Transverse colon (tissue), 4 donors: Measurements from ENCODE around the gene STRBP. TPM values are rescaled to one million over a fixed set of nuclear protein-coding genes. Genes with fewer than 3 reads are reported as not detected.

Experiments
- DNase-seq: peaks from one replicate; pipeline ENCODE4 v3.0.0-alpha.2; 2019
- H3K27ac ChIP-seq, 4 donors: fragments of 200-600 bp; sonication (generic); 2 replicates each; pipeline ENCODE4 v1.5.1; 2016 to 2018; ENCODE audit warnings: inconsistent platforms in 4 of 4
- H3K27me3 ChIP-seq: fragments of 200-600 bp; sonication (generic); 2 replicates; pipeline ENCODE4 v1.5.1; 2017; ENCODE audit warnings: inconsistent platforms
- H3K36me3 ChIP-seq, 4 donors: fragments of 200-600 bp; sonication (generic); 2 replicates each; pipeline ENCODE4 v1.5.1; 2017 to 2019; ENCODE audit warnings: inconsistent platforms in 4 of 4
- H3K4me1 ChIP-seq, 4 donors: fragments of 200-600 bp; sonication (generic); 2 replicates each; pipeline ENCODE4 v1.5.1; 2017 to 2020; ENCODE audit warnings: inconsistent platforms in 4 of 4
- H3K4me3 ChIP-seq, 4 donors: fragments of 200-600 bp; sonication (generic); 1 replicate in 1 of 4; 2 replicates in 3 of 4; pipeline versions ENCODE4 v1.5.1 to v1.6.1; 2017 to 2019; ENCODE audit warnings: inconsistent platforms in 4 of 4
- H3K9me3 ChIP-seq, 2 donors: fragments of 200-600 bp; sonication (generic); 2 replicates each; pipeline ENCODE4 v1.5.1; 2017 to 2019; ENCODE audit warnings: inconsistent platforms in 2 of 2
- EP300 ChIP-seq: sonication (generic); formaldehyde crosslinking; IDR thresholded peaks from one replicate; pipeline ENCODE4 v1.6.1; 2017; ENCODE audit warnings: antibody characterized with exemption, low read depth
- POLR2A ChIP-seq: fragments of 450-650 bp; IDR thresholded peaks from one replicate; pipeline ENCODE4 v1.6.1; 2016; ENCODE audit warnings: antibody characterized with exemption, mild to moderate bottlenecking, moderate library complexity
- POLR2AphosphoS5 ChIP-seq, 3 donors: sonication (generic); formaldehyde crosslinking; IDR thresholded peaks; one replicate each; pipeline ENCODE4 v1.6.1; 2016; ENCODE audit warnings: antibody characterized with exemption in 3 of 3
- WGBS, 2 donors: methylation state at CpG; one replicate each; pipeline ENCODE4 v1.1.5; 2018; ENCODE audit warnings: low coverage in 1 of 2; 5-methylcytosine and 5-hydroxymethylcytosine counted together
- in situ Hi-C, 4 donors: fragments of 200-750 bp; cut with MboI; loops; one replicate each; pipeline versions ENCODE4 v1.15.0 to v1.15.1; 2017; ENCODE audit warnings: low sequenced_read_pairs in 3 of 4, low pct_ligation_motif_present in 1 of 4, low pct_unique_long_range_greater_than_20kb in 1 of 4
- intact Hi-C: fragments of 100-400 bp; cut with DNase I; formaldehyde crosslinking; loops from one replicate; pipeline ENCODE4 v1.15.1; 2023; ENCODE audit warnings: low total_unique reads
- total RNA-seq, 4 donors: library from RNA; depleted of rRNA; stranded (reverse); fragments of >200 nt; gene quantifications; one replicate each; pipeline ENCODE4 v1.1.0, GENCODE V29; 2016
- TF ChIP-seq, protein P1 (sequence below), 5 experiments: fragments of 200-600 bp in 3 of 5; fragments of 450-650 bp in 2 of 5; sonication (generic) in 3 of 5; IDR thresholded peaks; 1 replicate in 2 of 5; 2 replicates in 3 of 5; pipeline ENCODE4 v1.5.1; 2016 to 2017; ENCODE audit warnings: antibody characterized with exemption in 5 of 5, inconsistent platforms in 3 of 5, mild to moderate bottlenecking in 2 of 5, moderate library complexity in 1 of 5

Gene STRBP
- total RNA-seq, 4 donors from 2014 or later: 19.1 to 50.3 (median 43.2) TPM

DNA sequence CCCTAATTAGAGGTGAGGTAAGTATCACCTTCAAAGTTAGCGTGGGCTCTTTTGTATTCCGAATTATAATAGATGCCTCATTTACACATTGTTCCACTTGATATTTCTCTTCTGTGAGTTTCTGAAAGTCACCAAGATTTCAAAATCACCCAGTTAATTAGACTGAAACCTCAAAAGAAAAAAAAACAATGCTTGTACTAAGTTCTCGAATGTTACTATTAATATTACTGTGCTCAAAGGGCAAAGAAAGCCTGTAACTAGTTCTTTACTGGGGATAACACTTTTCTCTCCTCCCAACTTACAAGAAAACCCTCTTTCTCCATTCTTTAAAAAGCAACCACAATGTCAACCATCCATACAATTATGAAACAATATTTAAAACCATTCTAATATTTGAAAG, 98.5 kb downstream of the STRBP start:
- no peak overlapping the region for H3K4me3 ChIP-seq
- in situ Hi-C loops (no loop called here), intact Hi-C loops (no loop called here)
- H3K4me1 ChIP-seq: no peaks in the 10 kb centered on the region
- 76 to 79% methylated on average over 3 of the region's 3 CpGs for WGBS, 2 donors
- H3K27ac ChIP-seq: no peak overlapping the region
- H3K36me3 ChIP-seq: no peaks in the 10 kb centered on the region
- H3K27me3 ChIP-seq: no peaks in the 10 kb centered on the region
- DNase-seq: no peak
- no peaks in the 10 kb centered on the region for H3K9me3 ChIP-seq
- TF ChIP-seq POLR2AphosphoS5 (IDR thresholded peaks at IDR 0.05) (no peak), POLR2A (no peak), EP300 (no peak)
- TF ChIP-seq, protein P1, sequence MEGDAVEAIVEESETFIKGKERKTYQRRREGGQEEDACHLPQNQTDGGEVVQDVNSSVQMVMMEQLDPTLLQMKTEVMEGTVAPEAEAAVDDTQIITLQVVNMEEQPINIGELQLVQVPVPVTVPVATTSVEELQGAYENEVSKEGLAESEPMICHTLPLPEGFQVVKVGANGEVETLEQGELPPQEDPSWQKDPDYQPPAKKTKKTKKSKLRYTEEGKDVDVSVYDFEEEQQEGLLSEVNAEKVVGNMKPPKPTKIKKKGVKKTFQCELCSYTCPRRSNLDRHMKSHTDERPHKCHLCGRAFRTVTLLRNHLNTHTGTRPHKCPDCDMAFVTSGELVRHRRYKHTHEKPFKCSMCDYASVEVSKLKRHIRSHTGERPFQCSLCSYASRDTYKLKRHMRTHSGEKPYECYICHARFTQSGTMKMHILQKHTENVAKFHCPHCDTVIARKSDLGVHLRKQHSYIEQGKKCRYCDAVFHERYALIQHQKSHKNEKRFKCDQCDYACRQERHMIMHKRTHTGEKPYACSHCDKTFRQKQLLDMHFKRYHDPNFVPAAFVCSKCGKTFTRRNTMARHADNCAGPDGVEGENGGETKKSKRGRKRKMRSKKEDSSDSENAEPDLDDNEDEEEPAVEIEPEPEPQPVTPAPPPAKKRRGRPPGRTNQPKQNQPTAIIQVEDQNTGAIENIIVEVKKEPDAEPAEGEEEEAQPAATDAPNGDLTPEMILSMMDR (IDR thresholded peaks at IDR 0.05): no peak

- no peak overlapping the region for H3K4me3 ChIP-seq
- WGBS, 2 donors: 93 to 96% methylated on average over 2 of the region's 2 CpGs
- no peak for DNase-seq
- H3K9me3 ChIP-seq: no peaks in the 10 kb centered on the region
- no peak for TF ChIP-seq POLR2AphosphoS5 (IDR thresholded peaks at IDR 0.05)
- no peak for TF ChIP-seq POLR2A
- TF ChIP-seq, protein P1 (IDR thresholded peaks at IDR 0.05): no peak
- no peak for TF ChIP-seq EP300
- intact Hi-C loops (no loop called here), in situ Hi-C loops (no loop called here)
- H3K36me3 ChIP-seq: no peaks in the 10 kb centered on the region
- no peaks in the 10 kb centered on the region for H3K27me3 ChIP-seq
- H3K27ac ChIP-seq: no peak overlapping the region
- H3K4me1 ChIP-seq: no peaks in the 10 kb centered on the region
Observed at GRCh38 chr9:123168586-123168985, 99.8 kb downstream of the STRBP start.

DNA sequence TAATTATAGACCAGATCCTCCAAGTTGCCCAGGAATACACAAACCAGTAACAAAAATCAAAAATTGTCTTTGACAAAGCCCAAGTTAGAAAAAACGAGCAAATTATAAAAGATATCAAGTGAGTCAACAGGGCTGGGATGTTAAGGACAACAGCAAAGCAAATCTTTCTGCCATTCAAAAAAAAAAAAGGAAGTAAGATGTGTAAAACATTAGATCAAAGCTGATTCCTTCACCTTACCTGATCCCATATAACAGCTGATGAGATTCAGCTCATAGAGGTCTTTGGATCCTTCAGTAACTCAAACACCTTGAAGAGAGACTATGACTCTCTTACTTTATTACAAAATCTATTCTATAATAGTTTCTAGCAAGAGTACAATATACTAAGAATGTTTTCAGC, 100.9 kb downstream of the STRBP start:
- in situ Hi-C loops (no loop called here), intact Hi-C loops (no loop called here)
- H3K36me3 ChIP-seq: no peaks in the 10 kb centered on the region
- no peak for DNase-seq
- no peaks in the 10 kb centered on the region for H3K9me3 ChIP-seq
- TF ChIP-seq POLR2AphosphoS5 (IDR thresholded peaks at IDR 0.05): no peak
- TF ChIP-seq, protein P1 (IDR thresholded peaks at IDR 0.05): no peak
- H3K4me3 ChIP-seq: no peak overlapping the region
- 68 to 80% methylated on average over 1 of the region's 1 CpG for WGBS, 2 donors
- H3K4me1 ChIP-seq: peaks cover 0 to 2% (median 0%) of the 10 kb centered on the region in 4 donors
- H3K27ac ChIP-seq: no peak overlapping the region
- H3K27me3 ChIP-seq: no peaks in the 10 kb centered on the region

DNA sequence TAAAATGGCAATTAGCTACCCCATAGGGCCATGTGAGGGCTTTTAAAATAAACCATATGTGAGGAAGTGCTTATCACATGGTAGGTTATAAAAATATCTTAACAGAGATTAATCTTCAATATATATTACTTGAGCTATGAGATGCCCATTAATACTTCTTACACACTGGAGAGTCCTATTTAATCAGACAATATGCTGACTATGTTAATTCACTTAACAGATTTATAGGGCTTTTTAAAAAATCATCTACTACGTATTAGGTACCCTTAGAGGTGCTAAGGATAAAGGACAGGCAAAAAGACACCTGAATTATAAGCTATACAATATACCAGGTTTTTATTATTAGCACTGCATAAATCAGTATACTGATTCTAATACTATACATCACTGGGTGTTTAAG, 102.6 kb downstream of the STRBP start:
- TF ChIP-seq POLR2A (no peak), POLR2AphosphoS5 (IDR thresholded peaks at IDR 0.05) (no peak), EP300 (no peak)
- TF ChIP-seq, protein P1 (IDR thresholded peaks at IDR 0.05): no peak
- Histone ChIP-seq H3K27me3 (no peaks in the 10 kb centered on the region), H3K27ac (no peak overlapping the region), H3K4me1 (peaks cover 0 to 5% (median 0%) of the 10 kb centered on the region in 4 donors), H3K36me3 (no peaks in the 10 kb centered on the region), H3K4me3 (no peak overlapping the region), H3K9me3 (no peaks in the 10 kb centered on the region)
- in situ Hi-C loops: no loop called here
- DNase-seq: no peak
- 95 to 100% methylated on average over 1 of the region's 1 CpG for WGBS, 2 donors
- intact Hi-C loops: no loop called here
